Measurements from ENCODE around the gene PKIB.
A peak's percentile ranks its signal among the peaks of the same experiment; 100 is the strongest.
"Not testable (repeated sequence)": the region's sequence is repeated elsewhere in the genome, so short reads cannot be mapped to it uniquely, and the experiment has no call there.

PKIB gene

DNA sequence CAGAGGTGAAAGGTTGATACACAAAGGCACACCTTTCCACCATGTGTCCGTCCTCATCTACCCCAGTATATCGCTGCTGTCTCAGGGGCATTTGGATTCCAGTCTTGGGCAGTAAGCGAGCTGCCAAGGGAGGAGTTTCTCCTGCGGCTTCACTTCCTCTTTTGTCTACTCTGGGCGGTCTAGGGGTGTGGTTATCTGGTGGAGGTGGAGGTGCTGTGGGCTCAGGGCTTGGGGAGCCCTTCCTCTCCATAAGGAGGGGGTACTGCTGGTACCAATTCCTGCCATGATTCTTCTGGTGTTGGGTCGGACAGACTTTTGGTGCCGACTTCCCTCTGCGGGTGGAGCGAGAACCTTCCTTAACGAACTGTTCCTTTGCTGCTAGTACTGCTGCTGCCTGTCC lies 137.4 kb downstream of the PKIB start:
- H3K36me3 ChIP-seq (ENCODE audit: insufficient read depth, low read length): no peaks in the 10 kb centered on the region
- H3K27me3 ChIP-seq (ENCODE audit: control insufficient read depth, insufficient read depth, low read length): no peaks in the 10 kb centered on the region
- H3K4me3 ChIP-seq (ENCODE audit: low read length): no peak overlapping the region
- no peaks in the 10 kb centered on the region for H3K4me1 ChIP-seq (ENCODE audit: control insufficient read depth, insufficient read depth, low read length)
- H3K9ac ChIP-seq (ENCODE audit: low read depth, low read length): no peak overlapping the region
- H3K4me2 ChIP-seq (ENCODE audit: low read length): no peak overlapping the region
- H3K9me3 ChIP-seq (replicated peaks; ENCODE audit: low read length): no peaks in the 10 kb centered on the region

DNA sequence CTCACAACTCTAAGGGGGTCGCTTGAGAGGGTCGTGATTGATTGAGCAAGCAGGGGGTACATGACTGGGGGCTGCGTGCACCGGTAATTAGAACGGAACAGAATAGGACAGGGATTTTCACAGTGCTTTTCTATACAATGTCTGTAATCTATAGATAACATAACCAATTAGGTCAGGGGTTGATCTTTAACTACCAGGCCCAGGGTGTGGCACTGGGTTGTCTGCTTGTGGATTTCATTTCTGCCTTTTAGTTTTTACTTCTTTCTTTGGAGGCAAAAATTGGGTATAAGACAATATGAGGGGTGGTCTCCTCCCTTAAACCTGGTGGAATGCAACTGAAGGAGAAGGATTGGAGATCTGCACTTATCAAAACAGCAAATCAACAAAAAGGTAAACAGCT lies 138.7 kb downstream of the PKIB start:
- H3K36me3 ChIP-seq (ENCODE audit: insufficient read depth, low read length); H3K9ac ChIP-seq (ENCODE audit: low read depth, low read length); H3K4me2 ChIP-seq (ENCODE audit: low read length); H3K4me3 ChIP-seq (ENCODE audit: low read length); H3K9me3 ChIP-seq (replicated peaks; ENCODE audit: low read length); H3K27me3 ChIP-seq (ENCODE audit: control insufficient read depth, insufficient read depth, low read length); H3K4me1 ChIP-seq (ENCODE audit: control insufficient read depth, insufficient read depth, low read length): not testable (repeated sequence)

DNA sequence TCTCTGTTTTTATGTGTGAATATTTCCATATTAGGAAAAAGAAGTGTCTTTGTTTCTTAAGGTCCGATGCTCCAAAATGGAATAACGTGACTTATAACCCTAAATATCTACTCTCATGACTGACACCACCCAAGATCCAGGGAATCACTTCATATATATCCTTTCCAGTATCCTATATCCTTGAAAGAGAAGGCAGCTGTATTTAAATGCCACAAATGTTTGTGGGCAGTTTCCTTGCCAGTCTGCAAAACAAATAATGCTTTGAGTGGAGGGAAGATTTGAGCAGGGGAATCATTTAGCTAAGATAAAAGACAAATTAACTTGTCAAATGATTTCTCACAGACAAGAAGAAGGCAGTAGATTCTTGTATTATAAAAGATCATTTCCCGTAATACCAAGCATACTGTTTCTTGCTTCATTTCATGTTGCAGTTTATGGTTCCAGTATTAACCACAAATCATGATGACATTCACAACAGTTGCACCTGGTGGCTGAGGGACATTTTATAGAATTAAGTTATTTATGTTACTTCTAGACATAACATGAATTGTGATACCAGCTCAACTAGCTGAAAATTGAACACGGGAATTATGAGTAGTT lies 139.3 kb downstream of the PKIB start:
- H3K36me3 ChIP-seq (ENCODE audit: insufficient read depth, low read length): no peaks in the 10 kb centered on the region
- no peak overlapping the region for H3K9ac ChIP-seq (ENCODE audit: low read depth, low read length)
- H3K4me2 ChIP-seq (ENCODE audit: low read length): no peak overlapping the region
- H3K9me3 ChIP-seq (replicated peaks; ENCODE audit: low read length): no peaks in the 10 kb centered on the region
- H3K4me3 ChIP-seq (ENCODE audit: low read length): no peak overlapping the region
- H3K4me1 ChIP-seq (ENCODE audit: control insufficient read depth, insufficient read depth, low read length): peaks cover 11% of the 10 kb centered on the region
- H3K27me3 ChIP-seq (ENCODE audit: control insufficient read depth, insufficient read depth, low read length): no peaks in the 10 kb centered on the region

DNA sequence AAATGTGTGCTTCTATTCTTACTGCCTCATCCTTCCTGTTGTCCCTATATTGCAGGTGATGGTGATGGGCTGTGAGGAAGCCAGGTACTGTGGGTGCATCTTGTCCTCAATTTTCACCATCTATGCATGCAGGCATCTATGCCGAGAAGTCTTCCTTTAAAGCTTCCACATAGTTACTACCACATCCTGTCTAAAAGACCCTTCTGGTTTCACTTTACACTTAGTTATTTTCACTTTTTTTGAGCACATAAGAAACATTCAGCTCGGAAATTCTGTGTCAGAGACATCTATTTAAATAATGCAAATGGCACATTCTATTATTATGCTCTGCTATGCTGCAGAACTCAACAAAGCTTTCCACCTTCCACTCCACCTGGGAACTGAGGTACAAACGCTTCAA lies 141.1 kb downstream of the PKIB start:
- Histone ChIP-seq H3K4me1 (ENCODE audit: control insufficient read depth, insufficient read depth, low read length) (peaks cover 11% of the 10 kb centered on the region), H3K36me3 (ENCODE audit: insufficient read depth, low read length) (no peaks in the 10 kb centered on the region), H3K4me2 (ENCODE audit: low read length) (no peak overlapping the region), H3K27me3 (ENCODE audit: control insufficient read depth, insufficient read depth, low read length) (no peaks in the 10 kb centered on the region), H3K9ac (ENCODE audit: low read depth, low read length) (no peak overlapping the region), H3K4me3 (ENCODE audit: low read length) (no peak overlapping the region), H3K9me3 (replicated peaks; ENCODE audit: low read length) (no peaks in the 10 kb centered on the region)

DNA sequence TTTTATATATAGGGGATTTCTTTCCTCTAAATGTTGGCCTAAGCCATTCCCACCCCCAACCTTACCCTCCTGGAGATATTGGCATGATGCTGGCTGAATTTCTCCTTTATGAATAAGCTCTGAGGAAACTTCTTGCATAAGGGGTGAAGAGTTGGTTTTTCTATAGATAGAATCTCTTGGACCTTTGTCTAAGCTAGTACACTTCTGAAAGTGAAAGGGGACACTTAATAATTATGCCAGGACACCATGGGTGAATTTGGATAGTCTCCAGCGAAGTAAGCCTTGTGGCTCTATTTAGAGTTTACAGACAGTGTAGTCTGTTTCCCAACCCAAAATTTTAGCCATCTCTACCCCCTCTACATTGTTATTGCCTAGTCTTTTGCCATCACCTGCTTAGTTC lies 142.3 kb downstream of the PKIB start:
- H3K27me3 ChIP-seq (ENCODE audit: control insufficient read depth, insufficient read depth, low read length): no peaks in the 10 kb centered on the region
- H3K4me3 ChIP-seq (ENCODE audit: low read length): no peak overlapping the region
- H3K9ac ChIP-seq (ENCODE audit: low read depth, low read length): no peak overlapping the region
- no peaks in the 10 kb centered on the region for H3K9me3 ChIP-seq (replicated peaks; ENCODE audit: low read length)
- H3K4me2 ChIP-seq (ENCODE audit: low read length): no peak overlapping the region
- H3K36me3 ChIP-seq (ENCODE audit: insufficient read depth, low read length): no peaks in the 10 kb centered on the region
- H3K4me1 ChIP-seq (ENCODE audit: control insufficient read depth, insufficient read depth, low read length): peaks cover 11% of the 10 kb centered on the region

DNA sequence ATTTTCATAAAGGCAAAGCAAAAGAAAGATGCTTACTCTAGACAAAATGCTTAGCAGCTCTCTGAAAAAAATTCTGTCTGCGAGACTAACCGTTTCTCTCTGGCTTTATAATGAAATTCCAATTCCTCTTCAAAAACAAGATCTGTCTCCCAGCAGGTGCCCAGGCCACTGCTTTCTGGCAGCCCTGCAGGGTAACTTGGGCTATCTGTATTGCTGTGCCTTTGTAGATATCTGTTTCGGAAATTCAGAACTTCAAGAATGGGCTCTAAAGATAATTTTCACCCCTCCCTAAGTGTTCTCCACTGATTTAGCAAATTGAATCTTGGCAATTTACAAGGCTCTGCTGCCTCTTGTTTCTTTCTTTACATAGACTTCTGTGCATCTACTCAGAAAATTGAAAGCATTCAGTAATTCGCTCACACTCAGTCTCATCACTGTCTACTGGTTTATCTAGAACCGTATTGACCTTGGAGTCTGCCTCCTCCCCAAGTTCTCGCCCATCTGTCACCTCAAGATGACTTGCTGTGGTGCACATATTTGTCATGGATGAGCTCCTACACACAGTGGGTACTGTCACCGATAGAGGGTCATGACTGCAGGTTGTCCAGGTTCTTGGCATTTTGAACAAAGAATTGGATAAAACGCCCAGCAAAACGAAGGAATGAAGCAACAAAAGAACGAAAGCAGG lies 142.9 kb downstream of the PKIB start:
- peaks cover 11% of the 10 kb centered on the region for H3K4me1 ChIP-seq (ENCODE audit: control insufficient read depth, insufficient read depth, low read length)
- peak overlapping the region; percentile 81 for H3K4me2 ChIP-seq (ENCODE audit: low read length)

DNA sequence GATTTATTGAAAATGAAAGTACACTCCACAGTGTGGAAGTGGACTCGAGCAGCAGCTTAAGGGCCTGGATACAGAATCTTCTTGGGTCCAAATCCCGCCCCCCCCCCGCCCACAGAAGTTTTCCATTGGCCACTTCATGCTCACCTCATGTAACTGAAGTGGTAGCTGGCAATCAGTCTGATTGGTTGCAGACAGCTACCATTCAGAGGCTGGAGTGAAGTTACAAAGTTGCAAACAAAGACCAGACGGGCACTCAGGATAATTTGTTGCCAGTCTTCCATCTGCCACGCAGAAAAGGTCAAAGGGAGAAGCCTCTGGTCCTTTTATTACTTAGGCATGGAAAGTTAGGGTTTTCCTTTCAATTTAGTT lies 143.5 kb downstream of the PKIB start:
- peak overlapping the region; percentile 39 for H3K9ac ChIP-seq (ENCODE audit: low read depth, low read length)

More for the DNA sequence above, 142.9 kb downstream of the PKIB start:
- Histone ChIP-seq H3K9me3 (replicated peaks; ENCODE audit: low read length) (no peaks in the 10 kb centered on the region), H3K4me3 (ENCODE audit: low read length) (peak overlapping the region; percentile 61), H3K9ac (ENCODE audit: low read depth, low read length) (peak overlapping the region; percentile 39), H3K27me3 (ENCODE audit: control insufficient read depth, insufficient read depth, low read length) (no peaks in the 10 kb centered on the region), H3K36me3 (ENCODE audit: insufficient read depth, low read length) (no peaks in the 10 kb centered on the region)

DNA sequence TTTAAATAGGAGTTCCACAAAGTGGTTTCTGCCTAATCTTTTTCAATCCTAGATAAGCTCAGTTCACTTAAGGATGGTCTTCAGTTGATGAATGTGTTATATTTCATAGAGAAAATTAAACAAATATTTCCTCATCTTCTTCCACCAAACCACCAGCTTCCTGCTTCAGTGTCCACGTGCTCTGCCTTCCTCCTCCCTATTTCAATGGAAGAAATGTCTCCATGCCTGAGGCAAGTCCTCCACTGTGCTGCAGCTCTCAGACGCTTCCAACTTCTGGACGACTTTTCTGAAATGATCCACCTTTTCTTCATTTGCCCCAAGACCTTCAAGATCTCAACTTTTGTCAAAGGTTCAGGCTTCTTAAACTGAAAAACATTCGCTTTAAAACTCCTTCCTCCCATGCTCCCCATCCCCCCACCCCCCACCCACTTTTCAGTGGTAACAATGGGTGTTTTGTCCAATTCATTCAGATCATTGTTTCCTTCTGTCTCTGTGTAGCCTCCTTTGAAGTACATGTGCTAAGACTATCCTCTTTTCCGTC lies 144.1 kb downstream of the PKIB start:
- H3K27me3 ChIP-seq (ENCODE audit: control insufficient read depth, insufficient read depth, low read length): no peaks in the 10 kb centered on the region
- no peak overlapping the region for H3K4me3 ChIP-seq (ENCODE audit: low read length)
- H3K4me2 ChIP-seq (ENCODE audit: low read length): peak overlapping the region; percentile 81
- no peak overlapping the region for H3K9ac ChIP-seq (ENCODE audit: low read depth, low read length)
- H3K36me3 ChIP-seq (ENCODE audit: insufficient read depth, low read length): no peaks in the 10 kb centered on the region
- H3K4me1 ChIP-seq (ENCODE audit: control insufficient read depth, insufficient read depth, low read length): peaks cover 11% of the 10 kb centered on the region
- H3K9me3 ChIP-seq (replicated peaks; ENCODE audit: low read length): no peaks in the 10 kb centered on the region

More for the DNA sequence above, 143.5 kb downstream of the PKIB start:
- H3K36me3 ChIP-seq (ENCODE audit: insufficient read depth, low read length): no peaks in the 10 kb centered on the region
- peaks cover 11% of the 10 kb centered on the region for H3K4me1 ChIP-seq (ENCODE audit: control insufficient read depth, insufficient read depth, low read length)
- H3K4me2 ChIP-seq (ENCODE audit: low read length): peak overlapping the region; percentile 81
- H3K27me3 ChIP-seq (ENCODE audit: control insufficient read depth, insufficient read depth, low read length): no peaks in the 10 kb centered on the region
- H3K9me3 ChIP-seq (replicated peaks; ENCODE audit: low read length): no peaks in the 10 kb centered on the region
- H3K4me3 ChIP-seq (ENCODE audit: low read length): peak overlapping the region; percentile 61

DNA sequence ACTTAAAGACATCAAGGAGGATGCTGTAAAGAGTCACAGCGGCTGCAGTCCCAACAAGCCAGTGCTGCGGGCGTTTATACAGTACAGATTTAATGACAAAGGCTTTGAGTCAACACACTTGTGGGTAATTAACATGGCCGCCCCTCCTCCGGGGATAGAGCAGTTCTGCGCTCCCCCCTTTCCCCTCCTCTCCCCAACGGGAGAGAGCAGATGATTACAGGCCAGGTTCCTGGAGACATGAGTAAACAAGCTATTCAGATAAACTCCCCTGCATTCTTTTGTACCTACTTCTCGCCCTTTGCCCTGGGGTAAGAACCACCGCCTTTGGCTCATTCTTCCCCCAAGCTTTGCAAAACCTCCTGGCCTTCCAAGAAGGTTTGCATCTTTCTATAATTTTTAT lies 145.7 kb downstream of the PKIB start:
- Histone ChIP-seq H3K27me3 (ENCODE audit: control insufficient read depth, insufficient read depth, low read length) (no peaks in the 10 kb centered on the region), H3K4me3 (ENCODE audit: low read length) (no peak overlapping the region), H3K4me2 (ENCODE audit: low read length) (no peak overlapping the region), H3K9ac (ENCODE audit: low read depth, low read length) (no peak overlapping the region), H3K4me1 (ENCODE audit: control insufficient read depth, insufficient read depth, low read length) (peaks cover 11% of the 10 kb centered on the region), H3K9me3 (replicated peaks; ENCODE audit: low read length) (no peaks in the 10 kb centered on the region), H3K36me3 (ENCODE audit: insufficient read depth, low read length) (no peaks in the 10 kb centered on the region)

DNA sequence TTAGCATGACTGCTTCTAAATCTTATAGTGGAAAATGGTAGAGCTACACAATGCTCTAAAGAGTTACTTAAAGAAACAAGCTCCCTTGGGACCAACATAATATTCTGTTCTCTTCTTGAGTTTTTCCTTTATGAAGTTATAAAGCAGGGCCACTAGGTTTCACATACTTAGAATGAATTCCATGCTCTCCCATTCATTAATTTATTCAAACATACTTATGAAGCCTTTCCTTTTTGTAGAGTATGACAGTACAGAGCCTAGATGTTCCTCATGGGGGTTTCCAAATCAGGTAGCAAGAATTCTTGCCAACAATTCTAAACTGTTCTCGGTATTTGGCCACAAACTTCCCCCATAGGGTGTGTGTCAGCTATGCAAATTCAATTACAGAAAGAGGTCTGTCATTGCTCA lies 148.7 kb downstream of the PKIB start:
- no peaks in the 10 kb centered on the region for H3K36me3 ChIP-seq (ENCODE audit: insufficient read depth, low read length)
- H3K4me2 ChIP-seq (ENCODE audit: low read length): no peak overlapping the region
- H3K9me3 ChIP-seq (replicated peaks; ENCODE audit: low read length): no peaks in the 10 kb centered on the region
- no peak overlapping the region for H3K9ac ChIP-seq (ENCODE audit: low read depth, low read length)
- H3K4me3 ChIP-seq (ENCODE audit: low read length): no peak overlapping the region
- H3K27me3 ChIP-seq (ENCODE audit: control insufficient read depth, insufficient read depth, low read length): no peaks in the 10 kb centered on the region
- H3K4me1 ChIP-seq (ENCODE audit: control insufficient read depth, insufficient read depth, low read length): peaks cover 5% of the 10 kb centered on the region

DNA sequence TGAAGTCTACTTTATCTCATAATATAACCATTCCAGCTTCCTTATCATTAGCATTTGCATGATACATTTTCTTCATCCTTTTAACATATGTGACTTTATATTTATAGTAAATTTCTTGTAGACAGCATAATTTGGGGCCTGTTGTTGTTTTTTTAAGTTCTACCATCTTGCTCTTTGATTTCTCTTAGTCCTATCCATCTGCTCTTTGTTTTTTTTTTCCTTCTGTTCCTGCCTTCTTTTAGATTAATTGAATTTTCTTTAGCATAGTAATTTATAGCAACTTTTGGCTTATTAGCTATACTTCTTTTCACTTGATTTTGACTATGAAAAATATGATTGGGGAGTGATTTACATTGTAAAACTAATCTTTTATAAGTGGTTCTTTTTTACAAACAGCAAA lies 150.1 kb downstream of the PKIB start:
- Histone ChIP-seq H3K4me1 (ENCODE audit: control insufficient read depth, insufficient read depth, low read length) (no peaks in the 10 kb centered on the region), H3K9me3 (replicated peaks; ENCODE audit: low read length) (no peaks in the 10 kb centered on the region), H3K36me3 (ENCODE audit: insufficient read depth, low read length) (no peaks in the 10 kb centered on the region), H3K4me3 (ENCODE audit: low read length) (no peak overlapping the region), H3K27me3 (ENCODE audit: control insufficient read depth, insufficient read depth, low read length) (no peaks in the 10 kb centered on the region), H3K9ac (ENCODE audit: low read depth, low read length) (no peak overlapping the region), H3K4me2 (ENCODE audit: low read length) (no peak overlapping the region)

DNA sequence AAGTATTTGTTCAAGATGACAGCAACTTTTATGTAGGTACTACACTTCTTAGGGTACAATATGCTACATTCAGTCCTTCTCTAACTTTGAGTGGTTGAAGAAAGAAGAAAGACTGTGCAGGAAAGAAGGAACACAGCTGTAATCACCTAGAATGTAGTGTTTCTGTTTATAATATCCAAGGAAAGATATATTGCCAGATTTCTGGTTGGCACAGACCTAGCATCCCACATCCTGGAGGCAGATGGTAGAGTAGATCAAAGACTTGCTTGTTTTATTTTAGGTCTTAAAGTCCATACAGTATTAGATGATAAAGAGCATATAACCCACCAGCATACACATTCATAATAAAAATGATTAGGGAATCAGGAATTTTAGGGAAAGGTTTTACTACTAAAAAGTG lies 156.1 kb downstream of the PKIB start:
- Histone ChIP-seq H3K9ac (ENCODE audit: low read depth, low read length) (no peak overlapping the region), H3K4me2 (ENCODE audit: low read length) (no peak overlapping the region), H3K27me3 (ENCODE audit: control insufficient read depth, insufficient read depth, low read length) (no peaks in the 10 kb centered on the region), H3K4me1 (ENCODE audit: control insufficient read depth, insufficient read depth, low read length) (no peaks in the 10 kb centered on the region), H3K36me3 (ENCODE audit: insufficient read depth, low read length) (no peaks in the 10 kb centered on the region), H3K4me3 (ENCODE audit: low read length) (no peak overlapping the region), H3K9me3 (replicated peaks; ENCODE audit: low read length) (no peaks in the 10 kb centered on the region)

Data from skeletal muscle satellite cell (primary cell).